ENCODE results near the gene MAP3K3.

DNA sequence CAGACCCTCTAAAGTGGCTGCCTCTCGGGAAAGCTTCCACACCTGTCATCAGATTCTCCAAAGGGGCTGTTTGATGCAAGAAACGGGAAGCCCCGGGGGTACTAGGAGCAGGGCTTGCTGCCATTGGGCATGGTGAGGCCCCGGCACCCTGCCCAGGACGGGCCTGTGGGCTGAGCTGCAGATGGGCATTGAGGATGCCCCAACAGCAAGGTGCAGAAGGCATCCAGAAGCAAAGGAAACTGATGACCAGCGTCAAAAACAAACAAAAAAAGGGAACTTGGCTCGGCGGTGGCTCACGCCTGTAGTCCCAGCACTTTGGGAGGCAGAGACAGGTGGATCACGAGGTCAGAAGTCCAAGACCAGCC lies 79.2 kb downstream of the MAP3K3 start:
- TF ChIP-seq, protein P1, sequence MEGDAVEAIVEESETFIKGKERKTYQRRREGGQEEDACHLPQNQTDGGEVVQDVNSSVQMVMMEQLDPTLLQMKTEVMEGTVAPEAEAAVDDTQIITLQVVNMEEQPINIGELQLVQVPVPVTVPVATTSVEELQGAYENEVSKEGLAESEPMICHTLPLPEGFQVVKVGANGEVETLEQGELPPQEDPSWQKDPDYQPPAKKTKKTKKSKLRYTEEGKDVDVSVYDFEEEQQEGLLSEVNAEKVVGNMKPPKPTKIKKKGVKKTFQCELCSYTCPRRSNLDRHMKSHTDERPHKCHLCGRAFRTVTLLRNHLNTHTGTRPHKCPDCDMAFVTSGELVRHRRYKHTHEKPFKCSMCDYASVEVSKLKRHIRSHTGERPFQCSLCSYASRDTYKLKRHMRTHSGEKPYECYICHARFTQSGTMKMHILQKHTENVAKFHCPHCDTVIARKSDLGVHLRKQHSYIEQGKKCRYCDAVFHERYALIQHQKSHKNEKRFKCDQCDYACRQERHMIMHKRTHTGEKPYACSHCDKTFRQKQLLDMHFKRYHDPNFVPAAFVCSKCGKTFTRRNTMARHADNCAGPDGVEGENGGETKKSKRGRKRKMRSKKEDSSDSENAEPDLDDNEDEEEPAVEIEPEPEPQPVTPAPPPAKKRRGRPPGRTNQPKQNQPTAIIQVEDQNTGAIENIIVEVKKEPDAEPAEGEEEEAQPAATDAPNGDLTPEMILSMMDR (conservative IDR thresholded peaks at IDR 0.05; ENCODE audit: low read depth in 2 of 2) = no peak
- TF ChIP-seq EZH2 (IDR thresholded peaks at IDR 0.05; ENCODE audit: low read depth, unreplicated experiment) (no peak), EZH2phosphoT487 (IDR thresholded peaks at IDR 0.05; ENCODE audit: unreplicated experiment) (no peak), CREB1 (CRISPR knock-in tag; IDR thresholded peaks at IDR 0.05; ENCODE audit: low read depth) (no peak), POLR2AphosphoS5 (IDR thresholded peaks at IDR 0.05; ENCODE audit: low read depth) (no peak), STAT1 (IDR thresholded peaks at IDR 0.05; ENCODE audit: unreplicated experiment) (no peak), JUNB (IDR thresholded peaks at IDR 0.05; ENCODE audit: unreplicated experiment) (no peak), ZNF331 (CRISPR knock-in tag; IDR thresholded peaks at IDR 0.05; ENCODE audit: low read depth) (no peak), NANOG (IDR thresholded peaks at IDR 0.05; ENCODE audit: borderline replicate concordance) (no peak), ETS1 (IDR thresholded peaks at IDR 0.05) (no peak), ZNF114 (CRISPR knock-in tag; IDR thresholded peaks at IDR 0.05) (no peak)
- TF ChIP-seq, protein P2, sequence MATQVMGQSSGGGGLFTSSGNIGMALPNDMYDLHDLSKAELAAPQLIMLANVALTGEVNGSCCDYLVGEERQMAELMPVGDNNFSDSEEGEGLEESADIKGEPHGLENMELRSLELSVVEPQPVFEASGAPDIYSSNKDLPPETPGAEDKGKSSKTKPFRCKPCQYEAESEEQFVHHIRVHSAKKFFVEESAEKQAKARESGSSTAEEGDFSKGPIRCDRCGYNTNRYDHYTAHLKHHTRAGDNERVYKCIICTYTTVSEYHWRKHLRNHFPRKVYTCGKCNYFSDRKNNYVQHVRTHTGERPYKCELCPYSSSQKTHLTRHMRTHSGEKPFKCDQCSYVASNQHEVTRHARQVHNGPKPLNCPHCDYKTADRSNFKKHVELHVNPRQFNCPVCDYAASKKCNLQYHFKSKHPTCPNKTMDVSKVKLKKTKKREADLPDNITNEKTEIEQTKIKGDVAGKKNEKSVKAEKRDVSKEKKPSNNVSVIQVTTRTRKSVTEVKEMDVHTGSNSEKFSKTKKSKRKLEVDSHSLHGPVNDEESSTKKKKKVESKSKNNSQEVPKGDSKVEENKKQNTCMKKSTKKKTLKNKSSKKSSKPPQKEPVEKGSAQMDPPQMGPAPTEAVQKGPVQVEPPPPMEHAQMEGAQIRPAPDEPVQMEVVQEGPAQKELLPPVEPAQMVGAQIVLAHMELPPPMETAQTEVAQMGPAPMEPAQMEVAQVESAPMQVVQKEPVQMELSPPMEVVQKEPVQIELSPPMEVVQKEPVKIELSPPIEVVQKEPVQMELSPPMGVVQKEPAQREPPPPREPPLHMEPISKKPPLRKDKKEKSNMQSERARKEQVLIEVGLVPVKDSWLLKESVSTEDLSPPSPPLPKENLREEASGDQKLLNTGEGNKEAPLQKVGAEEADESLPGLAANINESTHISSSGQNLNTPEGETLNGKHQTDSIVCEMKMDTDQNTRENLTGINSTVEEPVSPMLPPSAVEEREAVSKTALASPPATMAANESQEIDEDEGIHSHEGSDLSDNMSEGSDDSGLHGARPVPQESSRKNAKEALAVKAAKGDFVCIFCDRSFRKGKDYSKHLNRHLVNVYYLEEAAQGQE (IDR thresholded peaks at IDR 0.05; ENCODE audit: unreplicated experiment) = no peak
- TF ChIP-seq, protein P3, sequence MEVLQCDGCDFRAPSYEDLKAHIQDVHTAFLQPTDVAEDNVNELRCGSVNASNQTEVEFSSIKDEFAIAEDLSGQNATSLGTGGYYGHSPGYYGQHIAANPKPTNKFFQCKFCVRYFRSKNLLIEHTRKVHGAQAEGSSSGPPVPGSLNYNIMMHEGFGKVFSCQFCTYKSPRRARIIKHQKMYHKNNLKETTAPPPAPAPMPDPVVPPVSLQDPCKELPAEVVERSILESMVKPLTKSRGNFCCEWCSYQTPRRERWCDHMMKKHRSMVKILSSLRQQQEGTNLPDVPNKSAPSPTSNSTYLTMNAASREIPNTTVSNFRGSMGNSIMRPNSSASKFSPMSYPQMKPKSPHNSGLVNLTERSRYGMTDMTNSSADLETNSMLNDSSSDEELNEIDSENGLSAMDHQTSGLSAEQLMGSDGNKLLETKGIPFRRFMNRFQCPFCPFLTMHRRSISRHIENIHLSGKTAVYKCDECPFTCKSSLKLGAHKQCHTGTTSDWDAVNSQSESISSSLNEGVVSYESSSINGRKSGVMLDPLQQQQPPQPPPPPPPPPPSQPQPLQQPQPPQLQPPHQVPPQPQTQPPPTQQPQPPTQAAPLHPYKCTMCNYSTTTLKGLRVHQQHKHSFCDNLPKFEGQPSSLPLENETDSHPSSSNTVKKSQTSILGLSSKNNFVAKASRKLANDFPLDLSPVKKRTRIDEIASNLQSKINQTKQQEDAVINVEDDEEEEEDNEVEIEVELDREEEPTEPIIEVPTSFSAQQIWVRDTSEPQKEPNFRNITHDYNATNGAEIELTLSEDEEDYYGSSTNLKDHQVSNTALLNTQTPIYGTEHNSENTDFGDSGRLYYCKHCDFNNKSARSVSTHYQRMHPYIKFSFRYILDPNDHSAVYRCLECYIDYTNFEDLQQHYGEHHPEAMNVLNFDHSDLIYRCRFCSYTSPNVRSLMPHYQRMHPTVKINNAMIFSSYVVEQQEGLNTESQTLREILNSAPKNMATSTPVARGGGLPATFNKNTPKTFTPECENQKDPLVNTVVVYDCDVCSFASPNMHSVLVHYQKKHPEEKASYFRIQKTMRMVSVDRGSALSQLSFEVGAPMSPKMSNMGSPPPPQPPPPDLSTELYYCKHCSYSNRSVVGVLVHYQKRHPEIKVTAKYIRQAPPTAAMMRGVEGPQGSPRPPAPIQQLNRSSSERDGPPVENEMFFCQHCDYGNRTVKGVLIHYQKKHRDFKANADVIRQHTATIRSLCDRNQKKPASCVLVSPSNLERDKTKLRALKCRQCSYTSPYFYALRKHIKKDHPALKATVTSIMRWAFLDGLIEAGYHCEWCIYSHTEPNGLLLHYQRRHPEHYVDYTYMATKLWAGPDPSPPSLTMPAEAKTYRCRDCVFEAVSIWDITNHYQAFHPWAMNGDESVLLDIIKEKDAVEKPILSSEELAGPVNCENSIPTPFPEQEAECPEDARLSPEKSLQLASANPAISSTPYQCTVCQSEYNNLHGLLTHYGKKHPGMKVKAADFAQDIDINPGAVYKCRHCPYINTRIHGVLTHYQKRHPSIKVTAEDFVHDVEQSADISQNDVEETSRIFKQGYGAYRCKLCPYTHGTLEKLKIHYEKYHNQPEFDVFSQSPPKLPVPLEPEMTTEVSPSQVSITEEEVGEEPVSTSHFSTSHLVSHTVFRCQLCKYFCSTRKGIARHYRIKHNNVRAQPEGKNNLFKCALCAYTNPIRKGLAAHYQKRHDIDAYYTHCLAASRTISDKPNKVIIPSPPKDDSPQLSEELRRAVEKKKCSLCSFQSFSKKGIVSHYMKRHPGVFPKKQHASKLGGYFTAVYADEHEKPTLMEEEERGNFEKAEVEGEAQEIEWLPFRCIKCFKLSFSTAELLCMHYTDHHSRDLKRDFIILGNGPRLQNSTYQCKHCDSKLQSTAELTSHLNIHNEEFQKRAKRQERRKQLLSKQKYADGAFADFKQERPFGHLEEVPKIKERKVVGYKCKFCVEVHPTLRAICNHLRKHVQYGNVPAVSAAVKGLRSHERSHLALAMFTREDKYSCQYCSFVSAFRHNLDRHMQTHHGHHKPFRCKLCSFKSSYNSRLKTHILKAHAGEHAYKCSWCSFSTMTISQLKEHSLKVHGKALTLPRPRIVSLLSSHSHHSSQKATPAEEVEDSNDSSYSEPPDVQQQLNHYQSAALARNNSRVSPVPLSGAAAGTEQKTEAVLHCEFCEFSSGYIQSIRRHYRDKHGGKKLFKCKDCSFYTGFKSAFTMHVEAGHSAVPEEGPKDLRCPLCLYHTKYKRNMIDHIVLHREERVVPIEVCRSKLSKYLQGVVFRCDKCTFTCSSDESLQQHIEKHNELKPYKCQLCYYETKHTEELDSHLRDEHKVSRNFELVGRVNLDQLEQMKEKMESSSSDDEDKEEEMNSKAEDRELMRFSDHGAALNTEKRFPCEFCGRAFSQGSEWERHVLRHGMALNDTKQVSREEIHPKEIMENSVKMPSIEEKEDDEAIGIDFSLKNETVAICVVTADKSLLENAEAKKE (CRISPR knock-in tag; IDR thresholded peaks at IDR 0.05) = no peak
